SK-N-MC (cell line): ENCODE results near the gene ATP10B.

Experiments used
- EZH2 ChIP-seq: fragments of 200-600 bp; sonication (generic); IDR thresholded peaks from one replicate; pipeline ENCODE4 v1.6.1; 2017; ENCODE audit warnings: antibody characterized with exemption
- FOXP2 ChIP-seq: optimal IDR thresholded peaks from 2 replicates; pipeline ENCODE3; 2011; ENCODE audit warnings: mild to moderate bottlenecking, moderate library complexity; ENCODE audit not compliant: insufficient read depth; ENCODE audit errors: extremely low read length, control extremely low read depth
- POLR2AphosphoS5 ChIP-seq: IDR thresholded peaks from 2 replicates; pipeline ENCODE4 v1.6.1; 2012; ENCODE audit warnings: mild to moderate bottlenecking, low read depth, low read length, borderline replicate concordance

DNA sequence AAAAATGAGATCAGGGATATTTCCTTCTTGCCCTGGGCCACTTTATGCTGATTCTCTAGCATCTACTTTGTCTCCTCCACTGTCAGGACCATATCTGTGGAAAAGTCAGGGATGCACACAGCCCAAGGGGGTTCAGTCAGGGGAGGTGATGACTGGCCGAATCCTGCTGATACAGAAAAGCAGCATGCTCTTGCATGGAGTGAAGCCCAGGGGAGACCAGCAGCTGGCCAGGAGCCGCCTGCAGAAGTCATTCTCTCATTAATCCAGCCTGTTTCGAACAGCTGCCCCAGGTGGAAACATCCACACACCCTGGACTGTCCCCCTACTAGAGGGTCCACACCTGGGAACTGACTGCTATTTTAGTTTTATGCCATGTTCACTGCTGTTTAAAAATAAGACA, 177.1 kb downstream of the ATP10B start:
- TF ChIP-seq POLR2AphosphoS5 (no peak), EZH2 (no peak), FOXP2 (no peak)
